HepG2 (cell line): ENCODE measurements around the gene ZNF48. TPM values are rescaled to one million over a fixed set of nuclear protein-coding genes. Genes with fewer than 3 reads are reported as not detected.

ENCODE experiments used
- AGO2 ChIP-seq: fragments of 200-400 bp; formaldehyde crosslinking; optimal IDR thresholded peaks from 2 replicates; pipeline ENCODE3; 2017; ENCODE audit warnings: mild to moderate bottlenecking, low read depth, low read length, moderate library complexity
- MAF1 ChIP-seq: sonication (generic); formaldehyde crosslinking; IDR thresholded peaks from 2 replicates; pipeline ENCODE4 v1.5.0; 2020; ENCODE audit warnings: missing genetic modification reagents, borderline replicate concordance
- POLR2AphosphoS5 ChIP-seq: IDR thresholded peaks from 2 replicates; pipeline ENCODE4 v1.6.1; 2012; ENCODE audit warnings: low read depth, low read length
- ZNF138 ChIP-seq: sonication (generic); formaldehyde crosslinking; IDR thresholded peaks from 2 replicates; pipeline ENCODE4 v1.5.0; 2020; ENCODE audit warnings: mild to moderate bottlenecking, low read depth, missing genetic modification reagents
- ZNF224 ChIP-seq: sonication (generic); formaldehyde crosslinking; IDR thresholded peaks from 2 replicates; pipeline ENCODE4 v1.5.0; 2020; ENCODE audit warnings: mild to moderate bottlenecking, missing genetic modification reagents
- ZNF333 ChIP-seq: sonication (generic); formaldehyde crosslinking; IDR thresholded peaks from 2 replicates; pipeline ENCODE4 v1.4.0; 2020; ENCODE audit warnings: mild to moderate bottlenecking, missing genetic modification reagents, borderline replicate concordance
- ZNF572 ChIP-seq: sonication (generic); formaldehyde crosslinking; IDR thresholded peaks from 2 replicates; pipeline ENCODE4 v1.5.1; 2020; ENCODE audit warnings: mild to moderate bottlenecking, missing genetic modification reagents
- ZNF772 ChIP-seq: sonication (generic); formaldehyde crosslinking; IDR thresholded peaks from 2 replicates; pipeline ENCODE4 v1.5.0; 2020; ENCODE audit warnings: mild to moderate bottlenecking, missing genetic modification reagents
- ZSCAN21 ChIP-seq: sonication (generic); formaldehyde crosslinking; IDR thresholded peaks from 2 replicates; pipeline ENCODE4 v1.8.0; 2022; ENCODE audit warnings: mild to moderate bottlenecking, missing genetic modification reagents, moderate library complexity, borderline replicate concordance
- polyA plus RNA-seq, 8 experiments: library from polyadenylated mRNA; depleted of rRNA in 3 of 8; stranded (reverse) in 7 of 8; unstranded in 1 of 8; fragments of >200 nt; fragmentation: Illumina TruSeq in 4 of 8; extraction: Trizol in 4 of 8; gene quantifications; 2 replicates each; pipeline versions ENCODE4 v1.2.1 to v1.2.3, GENCODE V29; 2011 to 2016; ENCODE audit warnings: low read depth in 4 of 8, missing spikeins in 1 of 8, mixed read lengths in 1 of 8; ENCODE audit not compliant: insufficient read depth in 1 of 8
- total RNA-seq, 5 experiments: library from RNA; depleted of rRNA; stranded (reverse); fragments of >200 nt; fragmentation: Illumina TruSeq; extraction: Trizol; gene quantifications; 2 replicates each; pipeline ENCODE4 v1.2.3, GENCODE V29; 2016; ENCODE audit warnings: low read depth in 1 of 5
- TF ChIP-seq, protein P1 (sequence below), 2 experiments: fragments of 450-650 bp in 1 of 2; sonication (generic) in 1 of 2; formaldehyde crosslinking in 1 of 2; IDR thresholded peaks; 2 replicates each; pipeline versions ENCODE4 v1.6.1 to v1.8.0; 2016 to 2022; ENCODE audit warnings: antibody characterized with exemption in 1 of 2, mild to moderate bottlenecking in 1 of 2, missing genetic modification reagents in 1 of 2
- TF ChIP-seq, protein P2 (sequence below): IDR thresholded peaks from 2 replicates; pipeline ENCODE4 v1.6.1; 2016; ENCODE audit warnings: low read depth, borderline replicate concordance
- TF ChIP-seq, protein P3 (sequence below): sonication (generic); formaldehyde crosslinking; IDR thresholded peaks from 2 replicates; pipeline ENCODE4 v1.8.0; 2022; ENCODE audit warnings: mild to moderate bottlenecking, missing genetic modification reagents; ENCODE audit not compliant: insufficient replicate concordance
- TF ChIP-seq, protein P4 (sequence below): sonication (generic); formaldehyde crosslinking; IDR thresholded peaks from 2 replicates; pipeline ENCODE4 v1.5.1; 2020; ENCODE audit warnings: missing genetic modification reagents, mild to moderate bottlenecking, borderline replicate concordance

The ZNF48 gene
- total and polyA plus RNA-seq, 2 of the 13 experiments (the other 11 are each of a cell fraction or from before 2014, with no cell fraction given): 9.9 to 12.3 TPM

DNA sequence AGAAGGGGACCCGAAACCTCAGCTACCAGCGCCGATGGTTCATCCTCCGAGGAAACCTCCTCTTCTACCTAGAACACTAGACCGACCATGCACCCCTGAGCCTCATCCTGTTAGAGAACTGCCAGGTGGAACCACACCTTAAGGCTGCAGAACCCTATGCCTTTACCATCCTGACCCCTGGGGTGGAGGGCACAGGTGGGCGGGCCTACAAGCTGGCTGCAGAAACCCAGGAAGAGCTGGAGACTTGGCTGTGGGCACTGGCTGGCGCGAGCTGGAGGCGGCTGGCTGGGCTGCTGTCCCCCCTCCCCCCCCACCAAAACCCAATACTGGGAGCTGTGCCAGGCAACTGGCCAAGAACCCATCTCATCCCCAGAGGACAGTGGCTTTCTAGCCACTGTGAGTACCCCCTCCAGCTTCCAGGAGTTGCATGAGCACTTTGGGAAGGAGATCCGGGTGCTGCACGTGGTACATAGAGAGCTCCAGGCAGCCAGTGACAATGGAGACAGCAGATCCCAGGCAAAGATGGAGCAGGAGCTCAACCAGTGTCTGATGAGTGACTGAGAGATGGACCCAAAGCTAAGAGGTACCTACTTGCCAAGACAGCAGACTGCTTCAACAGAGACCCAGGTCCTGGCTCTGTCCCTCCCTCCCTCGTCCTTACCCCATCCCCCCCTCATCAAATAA is 38.7 kb upstream of the ZNF48 start (continued):
- TF ChIP-seq ZNF224 (CRISPR knock-in tag) (0 out of 2 replicates have a peak, but pooled peaks have one; percentile 48), ZSCAN21 (peak; percentile 32; the same call in 1 of the 2 replicates), ZNF138 (CRISPR knock-in tag) (0 out of 2 replicates have a peak, but pooled peaks have one; percentile 19), ZNF333 (peak; percentile 28; the same call in 1 of the 2 replicates), POLR2AphosphoS5 (0 out of 2 replicates have a peak, but pooled peaks have one; percentile 14), ZNF772 (0 out of 2 replicates have a peak, but pooled peaks have one; percentile 5), MAF1 (CRISPR knock-in tag) (no peak), AGO2 (peak; percentile 32), ZNF572 (0 out of 2 replicates have a peak, but pooled peaks have one; percentile 41)
- TF ChIP-seq, protein P1, sequence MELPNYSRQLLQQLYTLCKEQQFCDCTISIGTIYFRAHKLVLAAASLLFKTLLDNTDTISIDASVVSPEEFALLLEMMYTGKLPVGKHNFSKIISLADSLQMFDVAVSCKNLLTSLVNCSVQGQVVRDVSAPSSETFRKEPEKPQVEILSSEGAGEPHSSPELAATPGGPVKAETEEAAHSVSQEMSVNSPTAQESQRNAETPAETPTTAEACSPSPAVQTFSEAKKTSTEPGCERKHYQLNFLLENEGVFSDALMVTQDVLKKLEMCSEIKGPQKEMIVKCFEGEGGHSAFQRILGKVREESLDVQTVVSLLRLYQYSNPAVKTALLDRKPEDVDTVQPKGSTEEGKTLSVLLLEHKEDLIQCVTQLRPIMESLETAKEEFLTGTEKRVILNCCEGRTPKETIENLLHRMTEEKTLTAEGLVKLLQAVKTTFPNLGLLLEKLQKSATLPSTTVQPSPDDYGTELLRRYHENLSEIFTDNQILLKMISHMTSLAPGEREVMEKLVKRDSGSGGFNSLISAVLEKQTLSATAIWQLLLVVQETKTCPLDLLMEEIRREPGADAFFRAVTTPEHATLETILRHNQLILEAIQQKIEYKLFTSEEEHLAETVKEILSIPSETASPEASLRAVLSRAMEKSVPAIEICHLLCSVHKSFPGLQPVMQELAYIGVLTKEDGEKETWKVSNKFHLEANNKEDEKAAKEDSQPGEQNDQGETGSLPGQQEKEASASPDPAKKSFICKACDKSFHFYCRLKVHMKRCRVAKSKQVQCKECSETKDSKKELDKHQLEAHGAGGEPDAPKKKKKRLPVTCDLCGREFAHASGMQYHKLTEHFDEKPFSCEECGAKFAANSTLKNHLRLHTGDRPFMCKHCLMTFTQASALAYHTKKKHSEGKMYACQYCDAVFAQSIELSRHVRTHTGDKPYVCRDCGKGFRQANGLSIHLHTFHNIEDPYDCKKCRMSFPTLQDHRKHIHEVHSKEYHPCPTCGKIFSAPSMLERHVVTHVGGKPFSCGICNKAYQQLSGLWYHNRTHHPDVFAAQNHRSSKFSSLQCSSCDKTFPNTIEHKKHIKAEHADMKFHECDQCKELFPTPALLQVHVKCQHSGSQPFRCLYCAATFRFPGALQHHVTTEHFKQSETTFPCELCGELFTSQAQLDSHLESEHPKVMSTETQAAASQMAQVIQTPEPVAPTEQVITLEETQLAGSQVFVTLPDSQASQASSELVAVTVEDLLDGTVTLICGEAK (IDR thresholded peaks at IDR 0.05): no peak
- TF ChIP-seq, protein P1 (CRISPR knock-in tag; IDR thresholded peaks at IDR 0.05): 0 out of 2 replicates have a peak, but pooled peaks have one; percentile 13
- TF ChIP-seq, protein P2, sequence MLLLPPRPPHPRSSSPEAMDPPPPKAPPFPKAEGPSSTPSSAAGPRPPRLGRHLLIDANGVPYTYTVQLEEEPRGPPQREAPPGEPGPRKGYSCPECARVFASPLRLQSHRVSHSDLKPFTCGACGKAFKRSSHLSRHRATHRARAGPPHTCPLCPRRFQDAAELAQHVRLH (CRISPR knock-in tag): 0 out of 2 replicates have a peak, but pooled peaks have one; percentile 18
- TF ChIP-seq, protein P3, sequence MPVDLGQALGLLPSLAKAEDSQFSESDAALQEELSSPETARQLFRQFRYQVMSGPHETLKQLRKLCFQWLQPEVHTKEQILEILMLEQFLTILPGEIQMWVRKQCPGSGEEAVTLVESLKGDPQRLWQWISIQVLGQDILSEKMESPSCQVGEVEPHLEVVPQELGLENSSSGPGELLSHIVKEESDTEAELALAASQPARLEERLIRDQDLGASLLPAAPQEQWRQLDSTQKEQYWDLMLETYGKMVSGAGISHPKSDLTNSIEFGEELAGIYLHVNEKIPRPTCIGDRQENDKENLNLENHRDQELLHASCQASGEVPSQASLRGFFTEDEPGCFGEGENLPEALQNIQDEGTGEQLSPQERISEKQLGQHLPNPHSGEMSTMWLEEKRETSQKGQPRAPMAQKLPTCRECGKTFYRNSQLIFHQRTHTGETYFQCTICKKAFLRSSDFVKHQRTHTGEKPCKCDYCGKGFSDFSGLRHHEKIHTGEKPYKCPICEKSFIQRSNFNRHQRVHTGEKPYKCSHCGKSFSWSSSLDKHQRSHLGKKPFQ: peak; percentile 48
- TF ChIP-seq, protein P4, sequence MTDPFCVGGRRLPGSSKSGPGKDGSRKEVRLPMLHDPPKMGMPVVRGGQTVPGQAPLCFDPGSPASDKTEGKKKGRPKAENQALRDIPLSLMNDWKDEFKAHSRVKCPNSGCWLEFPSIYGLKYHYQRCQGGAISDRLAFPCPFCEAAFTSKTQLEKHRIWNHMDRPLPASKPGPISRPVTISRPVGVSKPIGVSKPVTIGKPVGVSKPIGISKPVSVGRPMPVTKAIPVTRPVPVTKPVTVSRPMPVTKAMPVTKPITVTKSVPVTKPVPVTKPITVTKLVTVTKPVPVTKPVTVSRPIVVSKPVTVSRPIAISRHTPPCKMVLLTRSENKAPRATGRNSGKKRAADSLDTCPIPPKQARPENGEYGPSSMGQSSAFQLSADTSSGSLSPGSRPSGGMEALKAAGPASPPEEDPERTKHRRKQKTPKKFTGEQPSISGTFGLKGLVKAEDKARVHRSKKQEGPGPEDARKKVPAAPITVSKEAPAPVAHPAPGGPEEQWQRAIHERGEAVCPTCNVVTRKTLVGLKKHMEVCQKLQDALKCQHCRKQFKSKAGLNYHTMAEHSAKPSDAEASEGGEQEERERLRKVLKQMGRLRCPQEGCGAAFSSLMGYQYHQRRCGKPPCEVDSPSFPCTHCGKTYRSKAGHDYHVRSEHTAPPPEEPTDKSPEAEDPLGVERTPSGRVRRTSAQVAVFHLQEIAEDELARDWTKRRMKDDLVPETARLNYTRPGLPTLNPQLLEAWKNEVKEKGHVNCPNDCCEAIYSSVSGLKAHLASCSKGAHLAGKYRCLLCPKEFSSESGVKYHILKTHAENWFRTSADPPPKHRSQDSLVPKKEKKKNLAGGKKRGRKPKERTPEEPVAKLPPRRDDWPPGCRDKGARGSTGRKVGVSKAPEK (CRISPR knock-in tag): no peak
